D341Med (cell line): ENCODE measurements around the gene GALT.

Experiments used
- DNase-seq: peaks from one replicate; pipeline ENCODE4 v3.0.0; 2012; ENCODE audit warnings: low spot score

Gene GALT

GRCh38 chr9:34651876-34652601 lies 5.6 kb downstream of the GALT start, which contains the start of gene IL11RA:
Gene IL11RA (plus strand): TSS chr9:34652185. CDS start chr9:34655218, 3,033 bp downstream.
- no peak for DNase-seq

- no peak for DNase-seq
These were observed 6.1 kb downstream of the GALT start for GRCh38 chr9:34652602-34653000.

GRCh38 chr9:34653151-34654072 lies 6.9 kb downstream of the GALT start:
- DNase-seq, result peak; percentile 68

- peak; percentile 85 for DNase-seq
These were observed 8.0 kb downstream of the GALT start for GRCh38 chr9:34654323-34655051.

- no peak for DNase-seq
These were observed 8.9 kb downstream of the GALT start for GRCh38 chr9:34655394-34655793.

GRCh38 chr9:34656992-34657391 lies 10.5 kb downstream of the GALT start:
- DNase-seq, result no peak

GRCh38 chr9:34658461-34658860 lies 12.0 kb downstream of the GALT start:
- DNase-seq, result no peak

- DNase-seq, result no peak
These were observed 13.2 kb downstream of the GALT start for GRCh38 chr9:34659592-34660253.

- DNase-seq, result no peak
These were observed 16.2 kb downstream of the GALT start, which contains the start of gene CCL27 for GRCh38 chr9:34662526-34663302. Gene CCL27 (minus strand): TSS chr9:34662657. CDS start chr9:34662633, 24 bp downstream.

GRCh38 chr9:34663303-34663605 lies 16.8 kb downstream of the GALT start:
- no peak for DNase-seq

- peak; percentile 67 for DNase-seq
These were observed 18.0 kb downstream of the GALT start for GRCh38 chr9:34664281-34665066.

GRCh38 chr9:34665067-34665380 lies 18.5 kb downstream of the GALT start:
- no peak for DNase-seq

GRCh38 chr9:34665381-34666250 lies 19.1 kb downstream of the GALT start:
- DNase-seq, result peak; percentile 96

- DNase-seq, result no peak
These were observed 23.5 kb downstream of the GALT start for GRCh38 chr9:34669809-34670562.

- DNase-seq, result no peak
These were observed 24.8 kb downstream of the GALT start for GRCh38 chr9:34671307-34671706.

GRCh38 chr9:34674440-34674839 lies 28.0 kb downstream of the GALT start:
- DNase-seq, result no peak

GRCh38 chr9:34675048-34675714 lies 28.7 kb downstream of the GALT start:
- peak; percentile 86 for DNase-seq

- DNase-seq, result no peak
These were observed 29.4 kb downstream of the GALT start for GRCh38 chr9:34675869-34676268.
